DND-41 (cell line): Measurements from ENCODE around the gene CCRL2.

Experiments
- ATAC-seq: fragments of 200-7000 bp; cut with Tn5 transposase; 3 replicates; pipeline ENCODE4 v1.9.1; 2021; ENCODE audit warnings: low read depth; ENCODE audit not compliant: insufficient read depth
- DNase-seq: peaks from one replicate; pipeline ENCODE4 v3.0.0-alpha.2; 2020
- H2AFZ ChIP-seq: 2 replicates; pipeline ENCODE4 v1.6.0; 2012; ENCODE audit warnings: low read depth, low read length
- H3K27ac ChIP-seq: 2 replicates; pipeline ENCODE4 v1.5.1; 2012; ENCODE audit warnings: low read length, inconsistent platforms
- H3K27me3 ChIP-seq: fragments of 200-600 bp; sonication (generic); 2 replicates; pipeline ENCODE4 v1.6.0; 2012; ENCODE audit warnings: low read length, mild to moderate bottlenecking, inconsistent platforms; ENCODE audit not compliant: insufficient read depth, poor library complexity
- H3K36me3 ChIP-seq: 2 replicates; pipeline ENCODE4 v1.5.1; 2012; ENCODE audit warnings: low read length, inconsistent platforms; ENCODE audit not compliant: insufficient read depth
- H3K4me1 ChIP-seq: 2 replicates; pipeline ENCODE4 v1.5.1; 2012; ENCODE audit warnings: mild to moderate bottlenecking, low read length; ENCODE audit not compliant: insufficient read depth
- H3K4me2 ChIP-seq: 2 replicates; pipeline ENCODE4 v1.6.0; 2012; ENCODE audit warnings: mild to moderate bottlenecking, moderate library complexity, low read length, inconsistent platforms; ENCODE audit not compliant: insufficient read depth
- H3K4me3 ChIP-seq, 2 experiments: fragments of 200-600 bp in 1 of 2; shearing (Covaris generic) in 1 of 2; 2 replicates each; pipeline ENCODE4 v1.5.1; 2012 to 2016; ENCODE audit warnings: inconsistent platforms in 2 of 2, low read length in 2 of 2, mild to moderate bottlenecking in 2 of 2, low read depth in 1 of 2, moderate library complexity in 1 of 2
- H3K79me2 ChIP-seq: 2 replicates; pipeline ENCODE4 v1.6.0; 2012; ENCODE audit warnings: low read length, inconsistent platforms; ENCODE audit not compliant: insufficient read depth
- H3K9ac ChIP-seq: 2 replicates; pipeline ENCODE4 v1.6.0; 2012; ENCODE audit warnings: low read depth, mild to moderate bottlenecking, inconsistent platforms, low read length, moderate library complexity
- H3K9me3 ChIP-seq: 2 replicates; pipeline ENCODE4 v1.5.1; 2012; ENCODE audit warnings: low read length, moderate library complexity, mild to moderate bottlenecking, inconsistent platforms; ENCODE audit not compliant: insufficient read depth, severe bottlenecking
- H4K20me1 ChIP-seq: 2 replicates; pipeline ENCODE4 v1.6.0; 2012; ENCODE audit warnings: low read length; ENCODE audit not compliant: insufficient read depth
- EZH2 ChIP-seq: IDR thresholded peaks from 3 replicates; pipeline ENCODE4 v1.6.1; 2012; ENCODE audit warnings: borderline replicate concordance, low read depth, mild to moderate bottlenecking, moderate library complexity, low read length, inconsistent platforms; ENCODE audit not compliant: severe bottlenecking
- TF ChIP-seq, protein P1 (sequence below): IDR thresholded peaks from 2 replicates; pipeline ENCODE4 v1.5.1; 2012; ENCODE audit warnings: borderline replicate concordance, low read length, moderate library complexity, mild to moderate bottlenecking; ENCODE audit not compliant: poor library complexity, severe bottlenecking; ENCODE audit errors: extremely low read depth

Gene CCRL2

DNA sequence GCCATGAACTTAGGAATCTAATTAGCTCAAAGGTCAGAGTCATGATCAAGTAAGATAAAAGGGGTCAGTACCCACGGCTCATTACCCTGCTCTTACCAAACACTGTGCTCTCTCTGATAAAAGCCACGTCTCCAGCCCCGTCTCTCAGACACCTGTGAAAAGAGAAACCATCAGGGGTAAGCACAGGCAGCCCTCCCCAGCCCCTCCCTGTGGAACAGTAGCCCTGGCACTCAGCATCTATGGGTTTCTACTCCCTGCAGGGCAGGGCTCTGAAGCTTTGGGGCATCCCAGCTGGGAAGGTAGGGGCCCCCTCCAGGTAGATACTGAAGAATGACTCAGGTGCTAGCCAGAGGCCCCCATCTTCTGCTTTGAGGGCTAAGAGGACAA, 47.1 kb downstream of the CCRL2 start:
- peaks cover 23% of the 10 kb centered on the region for H3K4me1 ChIP-seq
- no peak overlapping the region for H3K27ac ChIP-seq
- peak; percentile 78 for ATAC-seq
- no peaks in the 10 kb centered on the region for H3K79me2 ChIP-seq
- H2AFZ ChIP-seq, result no peak overlapping the region
- no peaks in the 10 kb centered on the region for H3K27me3 ChIP-seq
- no peaks in the 10 kb centered on the region for H3K36me3 ChIP-seq
- no peaks in the 10 kb centered on the region for H4K20me1 ChIP-seq
- H3K4me3 ChIP-seq, result no peak overlapping the region
- no peak for TF ChIP-seq EZH2
- TF ChIP-seq, protein P1, sequence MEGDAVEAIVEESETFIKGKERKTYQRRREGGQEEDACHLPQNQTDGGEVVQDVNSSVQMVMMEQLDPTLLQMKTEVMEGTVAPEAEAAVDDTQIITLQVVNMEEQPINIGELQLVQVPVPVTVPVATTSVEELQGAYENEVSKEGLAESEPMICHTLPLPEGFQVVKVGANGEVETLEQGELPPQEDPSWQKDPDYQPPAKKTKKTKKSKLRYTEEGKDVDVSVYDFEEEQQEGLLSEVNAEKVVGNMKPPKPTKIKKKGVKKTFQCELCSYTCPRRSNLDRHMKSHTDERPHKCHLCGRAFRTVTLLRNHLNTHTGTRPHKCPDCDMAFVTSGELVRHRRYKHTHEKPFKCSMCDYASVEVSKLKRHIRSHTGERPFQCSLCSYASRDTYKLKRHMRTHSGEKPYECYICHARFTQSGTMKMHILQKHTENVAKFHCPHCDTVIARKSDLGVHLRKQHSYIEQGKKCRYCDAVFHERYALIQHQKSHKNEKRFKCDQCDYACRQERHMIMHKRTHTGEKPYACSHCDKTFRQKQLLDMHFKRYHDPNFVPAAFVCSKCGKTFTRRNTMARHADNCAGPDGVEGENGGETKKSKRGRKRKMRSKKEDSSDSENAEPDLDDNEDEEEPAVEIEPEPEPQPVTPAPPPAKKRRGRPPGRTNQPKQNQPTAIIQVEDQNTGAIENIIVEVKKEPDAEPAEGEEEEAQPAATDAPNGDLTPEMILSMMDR, result no peak
- H3K9me3 ChIP-seq, result no peaks in the 10 kb centered on the region
- peak; percentile 37 for DNase-seq
- H3K9ac ChIP-seq, result no peak overlapping the region
- no peak overlapping the region for H3K4me2 ChIP-seq

- Histone ChIP-seq H3K4me3 (no peak overlapping the region), H3K4me1 (peaks cover 23% of the 10 kb centered on the region), H3K4me2 (no peak overlapping the region), H2AFZ (no peak overlapping the region), H3K9me3 (no peaks in the 10 kb centered on the region), H3K79me2 (no peaks in the 10 kb centered on the region), H3K9ac (no peak overlapping the region), H4K20me1 (no peaks in the 10 kb centered on the region), H3K27me3 (no peaks in the 10 kb centered on the region), H3K36me3 (no peaks in the 10 kb centered on the region), H3K27ac (no peak overlapping the region; the same call in 1 of the 2 replicates)
- TF ChIP-seq, protein P1, result no peak
- no peak for TF ChIP-seq EZH2
- no peak for ATAC-seq
- no peak for DNase-seq
Observed at GRCh38 chr3:46454606-46455005, 47.5 kb downstream of the CCRL2 start.

GRCh38 chr3:46455231-46456115, 48.4 kb downstream of the CCRL2 start:
- no peak overlapping the region for H3K4me2 ChIP-seq
- TF ChIP-seq, protein P1, result no peak
- no peak for TF ChIP-seq EZH2
- no peak overlapping the region for H3K9ac ChIP-seq
- no peaks in the 10 kb centered on the region for H4K20me1 ChIP-seq
- H3K4me1 ChIP-seq, result peaks cover 23% of the 10 kb centered on the region
- no peak overlapping the region for H2AFZ ChIP-seq
- H3K27me3 ChIP-seq, result no peaks in the 10 kb centered on the region
- no peaks in the 10 kb centered on the region for H3K79me2 ChIP-seq
- peaks cover 1% of the 10 kb centered on the region for H3K9me3 ChIP-seq
- DNase-seq (peak; percentile 34), ATAC-seq (peak; percentile 46; the same call in 2 of the 3 replicates)
- peak overlapping the region; percentile 29; the same call in 1 of the 2 replicates for H3K27ac ChIP-seq
- H3K36me3 ChIP-seq, result no peaks in the 10 kb centered on the region
- H3K4me3 ChIP-seq, result no peak overlapping the region
